ENCODE data around the gene MYBL2.

DNA sequence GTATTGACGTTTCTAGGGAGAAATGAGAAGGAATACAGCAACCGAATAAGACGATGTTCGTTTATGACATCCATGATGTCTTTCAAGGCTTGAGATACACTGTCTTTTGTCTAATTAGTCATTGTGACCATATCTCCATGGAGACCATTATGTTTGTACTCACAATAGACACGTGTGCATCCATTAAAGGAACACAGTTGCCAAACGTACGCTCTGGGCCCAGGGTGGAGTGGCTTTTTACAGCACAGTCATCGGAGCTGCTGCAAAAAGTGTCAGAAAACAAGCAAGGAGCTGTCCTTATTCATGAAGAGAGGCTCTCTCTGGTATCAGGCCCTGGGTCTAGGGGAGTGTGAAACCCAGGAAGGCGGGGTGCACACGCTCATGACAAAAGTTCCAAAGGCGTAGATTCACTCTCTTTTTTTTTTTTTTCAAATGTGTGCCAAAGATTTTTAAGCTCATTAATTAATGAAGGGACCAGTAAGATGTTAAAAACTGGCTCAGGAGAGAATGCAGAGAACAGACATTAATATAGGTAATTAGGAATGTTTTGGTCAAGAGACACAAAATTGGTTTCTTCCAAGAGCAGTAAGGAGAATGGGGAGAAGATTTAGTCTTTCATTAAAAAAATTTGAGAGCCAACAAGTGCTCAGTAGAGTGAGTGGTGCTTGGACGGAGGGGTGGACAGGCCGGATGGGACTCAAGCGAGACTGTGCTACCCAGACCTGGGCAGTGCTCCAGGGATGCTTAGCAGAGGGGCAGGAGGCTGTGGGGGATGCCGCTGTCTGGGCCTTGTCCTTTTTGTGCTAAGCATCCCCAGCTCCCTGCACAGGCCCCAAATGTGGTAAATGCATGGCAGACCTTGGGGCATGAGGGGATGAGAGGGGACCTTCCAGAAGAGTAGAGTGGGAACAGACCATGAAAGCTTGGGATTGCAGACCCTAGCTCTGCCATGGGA lies 94.7 kb downstream of the MYBL2 start:
- TF ChIP-seq, protein P1, sequence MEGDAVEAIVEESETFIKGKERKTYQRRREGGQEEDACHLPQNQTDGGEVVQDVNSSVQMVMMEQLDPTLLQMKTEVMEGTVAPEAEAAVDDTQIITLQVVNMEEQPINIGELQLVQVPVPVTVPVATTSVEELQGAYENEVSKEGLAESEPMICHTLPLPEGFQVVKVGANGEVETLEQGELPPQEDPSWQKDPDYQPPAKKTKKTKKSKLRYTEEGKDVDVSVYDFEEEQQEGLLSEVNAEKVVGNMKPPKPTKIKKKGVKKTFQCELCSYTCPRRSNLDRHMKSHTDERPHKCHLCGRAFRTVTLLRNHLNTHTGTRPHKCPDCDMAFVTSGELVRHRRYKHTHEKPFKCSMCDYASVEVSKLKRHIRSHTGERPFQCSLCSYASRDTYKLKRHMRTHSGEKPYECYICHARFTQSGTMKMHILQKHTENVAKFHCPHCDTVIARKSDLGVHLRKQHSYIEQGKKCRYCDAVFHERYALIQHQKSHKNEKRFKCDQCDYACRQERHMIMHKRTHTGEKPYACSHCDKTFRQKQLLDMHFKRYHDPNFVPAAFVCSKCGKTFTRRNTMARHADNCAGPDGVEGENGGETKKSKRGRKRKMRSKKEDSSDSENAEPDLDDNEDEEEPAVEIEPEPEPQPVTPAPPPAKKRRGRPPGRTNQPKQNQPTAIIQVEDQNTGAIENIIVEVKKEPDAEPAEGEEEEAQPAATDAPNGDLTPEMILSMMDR (IDR thresholded peaks at IDR 0.05 in 8 of 11, conservative IDR thresholded peaks at IDR 0.05 in 3 of 11): no peak
- TF ChIP-seq POLR2A (IDR thresholded peaks at IDR 0.05) (no peak), POLR2AphosphoS5 (IDR thresholded peaks at IDR 0.05) (no peak)

Data from spleen (tissue), 7 donors.